Effector memory CD8-positive, alpha-beta T cell (primary cell): ENCODE measurements around the gene PFDN5.
"Not testable (repeated sequence)": the region's sequence is repeated elsewhere in the genome, so short reads cannot be mapped to it uniquely, and the experiment has no call there.

Experiments used
- ATAC-seq: fragments of 150-1000 bp; cut with Tn5 transposase; replicated peaks from 2 replicates; pipeline ENCODE4 v1.10.0; 2021; ENCODE audit warnings: mild to moderate bottlenecking, moderate library complexity
- DNase-seq, 3 experiments: peaks; one replicate each; pipeline ENCODE4 v3.0.0; 2021
- H3K27ac Mint-ChIP-seq, 2 donors: one replicate each; pipeline ENCODE4 v1.8.0; 2022; ENCODE audit warnings: mild to moderate bottlenecking in 2 of 2, mixed read lengths in 2 of 2, moderate library complexity in 2 of 2
- H3K27me3 Mint-ChIP-seq, 2 donors: one replicate each; pipeline ENCODE4 v1.8.0; 2022; ENCODE audit warnings: mixed read lengths in 2 of 2
- H3K36me3 Mint-ChIP-seq: one replicate; pipeline ENCODE4 v1.8.0; 2022; ENCODE audit warnings: mild to moderate bottlenecking, moderate library complexity, mixed read lengths; ENCODE audit not compliant: insufficient read depth
- H3K4me1 Mint-ChIP-seq, 2 donors: one replicate each; pipeline ENCODE4 v1.8.0; 2022; ENCODE audit warnings: low read depth in 2 of 2, mixed read lengths in 2 of 2
- H3K4me3 Mint-ChIP-seq, 2 donors: one replicate each; pipeline ENCODE4 v1.8.0; 2022; ENCODE audit warnings: mild to moderate bottlenecking in 2 of 2, mixed read lengths in 2 of 2, moderate library complexity in 2 of 2
- H3K9me3 Mint-ChIP-seq, 2 donors: one replicate each; pipeline ENCODE4 v1.8.0; 2022; ENCODE audit warnings: mixed read lengths in 2 of 2

PFDN5 gene

DNA sequence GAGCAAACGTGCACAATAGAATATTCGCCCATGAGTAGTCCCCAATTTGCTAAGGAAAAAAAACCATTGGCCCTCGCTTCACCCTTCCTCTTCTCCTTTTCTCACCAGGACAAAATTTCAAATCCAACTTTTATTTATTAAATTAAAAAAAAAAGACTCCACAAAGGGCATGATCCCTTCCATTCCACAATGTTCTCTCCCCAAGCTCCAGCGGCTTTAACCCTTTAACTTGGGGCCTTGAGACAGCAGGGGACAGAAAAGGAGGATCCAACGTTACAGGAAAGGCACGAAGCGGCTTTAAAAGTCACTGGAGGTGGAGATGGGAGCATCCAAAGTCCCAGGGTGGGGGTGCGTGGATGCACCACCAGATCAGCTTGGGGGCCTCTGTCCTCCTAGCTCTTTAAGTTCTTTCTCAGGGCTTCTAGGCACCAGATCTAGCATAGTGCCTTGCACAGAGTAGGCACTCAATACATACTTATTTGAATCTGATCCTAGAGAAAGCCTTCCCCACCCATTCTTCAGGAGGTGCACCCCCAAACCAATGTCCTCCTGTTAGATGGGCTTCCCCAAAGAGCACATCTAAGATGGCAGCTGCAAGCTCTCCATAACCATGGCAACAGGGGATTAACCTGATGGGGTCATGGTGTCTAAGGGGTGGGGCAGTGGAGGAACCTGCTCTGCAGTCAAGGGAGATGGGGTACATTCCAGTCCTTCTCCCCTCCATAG lies 31.3 kb downstream of the PFDN5 start:
- DNase-seq = no peak
- H3K4me1 Mint-ChIP-seq = peaks cover 13 to 16% of the 10 kb centered on the region in 2 donors
- no peak for ATAC-seq
- H3K4me3 Mint-ChIP-seq = peak overlapping the region; percentile 66 to 87
- H3K9me3 Mint-ChIP-seq = no peaks in the 10 kb centered on the region
- H3K36me3 Mint-ChIP-seq = peaks cover 14% of the 10 kb centered on the region
- H3K27me3 Mint-ChIP-seq = peaks cover 0 to 34% of the 10 kb centered on the region in 2 donors
- H3K27ac Mint-ChIP-seq = peak overlapping the region in 1 of 2 donors; percentile 51

DNA sequence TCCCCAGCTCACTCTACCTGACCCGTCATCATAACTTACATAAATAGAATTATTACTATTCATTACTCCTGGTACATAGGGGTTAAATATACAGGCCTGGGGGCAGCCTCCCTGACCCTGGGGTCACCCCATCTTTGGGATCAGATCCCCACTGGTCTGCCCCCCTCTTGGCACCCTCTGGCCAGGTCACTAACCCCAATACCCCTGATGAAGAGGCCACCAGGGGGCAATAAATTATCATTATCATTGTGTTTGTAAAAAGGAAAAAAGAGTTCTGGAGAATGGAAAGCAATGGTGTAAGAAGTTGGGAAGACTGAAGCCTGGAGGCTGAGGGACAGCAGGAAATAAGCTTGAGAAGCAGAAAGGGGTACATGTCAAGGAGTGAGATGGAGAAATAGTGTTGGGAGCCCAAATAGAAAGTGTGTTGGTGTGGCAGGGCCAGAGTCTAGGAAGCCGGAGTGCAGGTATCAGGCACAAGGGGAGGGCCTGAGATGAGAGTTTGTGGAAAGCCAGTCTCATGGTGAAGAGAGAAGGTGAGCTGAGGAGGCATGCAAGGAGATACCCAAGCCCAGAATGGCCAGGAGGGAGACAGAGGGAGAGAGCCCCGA lies 32.2 kb downstream of the PFDN5 start:
- Mint-ChIP-seq H3K36me3 (peaks cover 11% of the 10 kb centered on the region), H3K27me3 (peaks cover 4 to 43% of the 10 kb centered on the region in 2 donors), H3K4me1 (peaks cover 11 to 15% of the 10 kb centered on the region in 2 donors), H3K27ac (no peak overlapping the region), H3K4me3 (no peak overlapping the region), H3K9me3 (no peaks in the 10 kb centered on the region)
- ATAC-seq (no peak), DNase-seq (no peak)

DNA sequence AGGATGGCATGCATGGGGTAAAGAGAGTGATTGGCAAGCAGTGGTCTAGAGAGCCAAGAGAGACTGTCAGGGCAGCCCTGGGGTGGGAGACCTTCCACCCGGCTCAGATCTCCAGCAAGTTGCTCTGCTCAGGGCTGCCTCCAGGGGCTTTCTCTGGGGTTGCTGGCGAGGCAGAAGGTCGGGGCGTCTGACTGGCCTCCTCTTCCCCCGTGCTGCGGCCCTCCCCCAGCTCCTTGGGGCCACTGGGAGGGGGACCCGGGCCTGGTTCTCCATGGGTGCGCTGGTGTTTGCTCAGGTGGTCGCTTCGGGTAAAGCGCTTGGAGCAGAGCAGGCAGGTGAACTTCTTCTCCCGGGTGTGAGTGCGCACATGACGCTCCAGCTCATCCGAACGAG lies 32.7 kb downstream of the PFDN5 start:
- peaks cover 4 to 47% of the 10 kb centered on the region in 2 donors for H3K27me3 Mint-ChIP-seq

GRCh38 chr12:53330671-53331070 lies 35.3 kb downstream of the PFDN5 start:
- H3K9me3 Mint-ChIP-seq = no peaks in the 10 kb centered on the region
- H3K4me1 Mint-ChIP-seq = no peaks in the 10 kb centered on the region
- DNase-seq (no peak), ATAC-seq (no peak)
- no peak overlapping the region for H3K4me3 Mint-ChIP-seq
- no peak overlapping the region for H3K27ac Mint-ChIP-seq
- H3K36me3 Mint-ChIP-seq = no peaks in the 10 kb centered on the region
- H3K27me3 Mint-ChIP-seq = peaks cover 10 to 73% of the 10 kb centered on the region in 2 donors

More for the DNA sequence above, 32.7 kb downstream of the PFDN5 start:
- no peak for ATAC-seq
- Mint-ChIP-seq H3K4me1 (peaks cover 9 to 12% of the 10 kb centered on the region in 2 donors), H3K27ac (no peak overlapping the region), H3K9me3 (no peaks in the 10 kb centered on the region), H3K4me3 (no peak overlapping the region), H3K36me3 (peaks cover 9% of the 10 kb centered on the region)
- no peak for DNase-seq

DNA sequence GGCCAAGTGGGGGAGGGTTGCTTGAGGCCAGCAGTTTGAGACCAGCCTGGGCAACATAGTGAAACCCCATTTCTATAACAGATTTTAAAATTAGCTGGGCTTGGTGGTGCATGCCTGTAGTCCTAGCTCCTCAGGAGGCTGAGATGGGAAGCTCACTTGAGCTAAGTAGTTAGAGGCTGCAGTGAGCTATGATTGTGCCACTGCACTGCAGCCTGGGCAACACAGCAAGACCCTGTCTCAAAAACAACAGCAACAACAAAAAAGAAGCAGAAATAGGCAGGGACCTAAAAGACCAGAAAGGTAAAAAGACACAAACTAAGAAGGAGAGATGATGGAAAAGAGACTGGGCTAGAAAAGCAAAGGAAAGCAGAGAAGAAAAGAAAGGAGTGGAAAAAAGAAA lies 37.0 kb downstream of the PFDN5 start:
- H3K4me1 Mint-ChIP-seq, ATAC-seq, H3K4me3 Mint-ChIP-seq, DNase-seq, H3K36me3 Mint-ChIP-seq, H3K9me3 Mint-ChIP-seq, H3K27ac Mint-ChIP-seq: not testable (repeated sequence)
- peaks cover 20 to 88% of the 10 kb centered on the region in 2 donors for H3K27me3 Mint-ChIP-seq

GRCh38 chr12:53332744-53333143 lies 37.4 kb downstream of the PFDN5 start:
- Mint-ChIP-seq H3K27me3 (peaks cover 24 to 88% of the 10 kb centered on the region in 2 donors), H3K36me3 (no peaks in the 10 kb centered on the region), H3K4me3 (no peak overlapping the region), H3K4me1 (peaks cover under 1 to 4% of the 10 kb centered on the region in 2 donors), H3K9me3 (no peaks in the 10 kb centered on the region), H3K27ac (no peak overlapping the region)
- DNase-seq (no peak), ATAC-seq (no peak)

DNA sequence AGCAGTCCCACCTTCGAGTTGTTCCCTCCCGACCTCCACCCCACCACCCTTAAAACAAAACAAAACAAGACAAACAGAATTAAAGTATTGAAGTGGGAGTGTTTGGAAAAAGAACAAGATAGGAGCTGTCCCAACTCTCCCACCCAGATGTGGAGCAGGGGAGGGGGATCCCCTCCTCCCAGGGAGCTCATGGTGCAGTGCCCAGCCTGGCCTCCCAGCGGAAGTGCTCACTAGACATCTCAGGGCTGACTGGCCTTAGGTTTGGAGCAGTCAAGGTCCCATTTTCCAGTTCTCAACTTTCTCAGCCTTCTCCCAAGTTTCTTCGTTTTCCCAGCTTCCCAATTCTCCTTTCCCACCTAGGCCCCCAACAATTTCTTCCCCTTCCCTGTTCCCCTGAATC lies 37.9 kb downstream of the PFDN5 start:
- Mint-ChIP-seq H3K27me3 (peaks cover 29 to 89% of the 10 kb centered on the region in 2 donors), H3K9me3 (no peaks in the 10 kb centered on the region)

GRCh38 chr12:53333845-53334244 lies 38.5 kb downstream of the PFDN5 start:
- H3K36me3 Mint-ChIP-seq = no peaks in the 10 kb centered on the region
- ATAC-seq = no peak
- no peak overlapping the region for H3K4me3 Mint-ChIP-seq
- peaks cover 32 to 89% of the 10 kb centered on the region in 2 donors for H3K27me3 Mint-ChIP-seq
- H3K4me1 Mint-ChIP-seq = peaks cover 5 to 12% of the 10 kb centered on the region in 2 donors
- no peak for DNase-seq
- H3K9me3 Mint-ChIP-seq = no peaks in the 10 kb centered on the region
- H3K27ac Mint-ChIP-seq = peak overlapping the region in 1 of 2 donors; percentile 15

More for the DNA sequence above, 37.9 kb downstream of the PFDN5 start:
- H3K4me3 Mint-ChIP-seq = no peak overlapping the region
- DNase-seq (no peak), ATAC-seq (no peak)
- no peaks in the 10 kb centered on the region for H3K36me3 Mint-ChIP-seq
- H3K4me1 Mint-ChIP-seq = peaks cover 4 to 9% of the 10 kb centered on the region in 2 donors
- H3K27ac Mint-ChIP-seq = no peak overlapping the region

DNA sequence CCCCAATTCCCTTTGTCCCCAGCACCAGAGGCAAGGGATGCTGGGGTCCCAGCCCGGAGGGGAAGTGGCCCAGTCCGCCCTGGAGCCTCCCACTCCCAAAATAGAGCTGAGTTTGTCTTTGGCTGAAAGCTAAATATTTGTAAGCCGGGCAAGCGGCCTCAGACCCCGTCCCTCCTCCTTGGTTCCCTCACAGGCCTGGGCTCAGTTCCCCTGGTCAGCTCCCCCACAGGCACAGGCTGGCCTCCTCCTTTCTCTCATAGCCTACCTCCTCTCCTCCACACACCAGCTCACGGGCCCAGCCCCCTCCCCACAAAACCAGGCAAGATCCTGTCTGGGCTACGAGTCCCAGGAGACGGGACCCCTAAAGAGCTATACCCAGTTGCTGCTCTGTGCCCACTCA lies 39.5 kb downstream of the PFDN5 start:
- ATAC-seq (no peak), DNase-seq (no peak)
- H3K36me3 Mint-ChIP-seq = no peaks in the 10 kb centered on the region
- peaks cover 5 to 12% of the 10 kb centered on the region in 2 donors for H3K4me1 Mint-ChIP-seq
- H3K9me3 Mint-ChIP-seq = no peaks in the 10 kb centered on the region
- H3K27me3 Mint-ChIP-seq = peaks cover 32 to 84% of the 10 kb centered on the region in 2 donors
- H3K4me3 Mint-ChIP-seq = no peak overlapping the region
- H3K27ac Mint-ChIP-seq = peak overlapping the region in 1 of 2 donors; percentile 18

DNA sequence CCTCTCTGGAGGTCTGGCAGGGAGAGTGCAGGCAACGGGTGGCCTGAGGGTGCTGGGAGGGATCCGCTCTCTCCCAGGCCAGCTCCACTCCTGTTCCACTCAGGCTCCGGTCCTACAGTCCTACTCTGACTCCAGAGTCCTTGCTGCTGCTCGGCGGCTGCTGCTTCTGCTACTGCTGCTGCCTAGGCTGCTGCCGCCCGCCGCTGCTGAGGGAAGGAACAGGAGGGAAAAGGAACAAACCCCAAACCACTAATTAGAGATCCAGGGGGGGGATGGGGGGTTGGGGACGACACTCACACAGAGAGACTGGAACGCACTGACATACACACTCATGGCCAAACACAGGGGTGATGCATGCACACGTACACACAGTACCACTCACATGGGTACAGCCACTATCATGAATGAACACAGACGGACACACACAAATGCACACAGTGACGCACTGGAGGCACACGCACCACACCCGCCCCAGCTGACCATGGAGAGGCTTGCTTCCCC lies 40.9 kb downstream of the PFDN5 start, which contains the start of gene SP7:
Gene SP7, minus strand, starts transcription at position 174 of the 501 bp plus-strand sequence. CDS start 708 bp downstream, outside the sequence.
- Mint-ChIP-seq H3K36me3 (no peaks in the 10 kb centered on the region), H3K27me3 (peaks cover 37 to 88% of the 10 kb centered on the region in 2 donors), H3K27ac (peak within 1 kb of the TSS in 1 of 2 donors; percentile 18), H3K9me3 (no peaks in the 10 kb centered on the region), H3K4me3 (no peak within 1 kb of the TSS), H3K4me1 (peaks cover 5 to 12% of the 10 kb centered on the region in 2 donors)
- peak; percentile 17 for ATAC-seq
- DNase-seq = no peak

DNA sequence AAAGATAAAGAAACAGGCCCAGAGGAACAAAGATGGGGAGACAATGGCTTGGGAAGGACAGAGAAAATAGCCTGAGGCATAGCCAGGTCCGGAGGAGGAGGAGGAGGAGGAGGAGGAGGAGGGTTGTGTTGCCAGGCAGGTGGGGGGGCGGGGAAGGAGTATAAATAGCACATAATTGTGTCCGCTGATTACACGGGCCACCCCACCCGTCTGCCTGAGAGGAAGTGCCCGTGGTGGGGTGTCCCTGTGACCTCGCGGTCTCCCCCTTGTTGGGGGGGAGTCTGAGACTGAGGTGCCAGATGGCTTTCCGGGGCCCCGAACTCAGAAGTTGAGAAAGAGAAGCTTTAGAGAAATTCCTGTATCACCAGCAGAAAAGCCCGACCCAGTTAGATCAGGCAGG lies 42.7 kb downstream of the PFDN5 start:
- no peaks in the 10 kb centered on the region for H3K9me3 Mint-ChIP-seq
- H3K27me3 Mint-ChIP-seq = peaks cover 33 to 73% of the 10 kb centered on the region in 2 donors
- H3K4me3 Mint-ChIP-seq = peak overlapping the region in 1 of 2 donors; percentile 70
- peaks cover 5 to 12% of the 10 kb centered on the region in 2 donors for H3K4me1 Mint-ChIP-seq
- no peaks in the 10 kb centered on the region for H3K36me3 Mint-ChIP-seq
- ATAC-seq (peak; percentile 57), DNase-seq (peak in 1 of 3 experiments; percentile 42)
- H3K27ac Mint-ChIP-seq = peak overlapping the region; percentile 38 to 87

DNA sequence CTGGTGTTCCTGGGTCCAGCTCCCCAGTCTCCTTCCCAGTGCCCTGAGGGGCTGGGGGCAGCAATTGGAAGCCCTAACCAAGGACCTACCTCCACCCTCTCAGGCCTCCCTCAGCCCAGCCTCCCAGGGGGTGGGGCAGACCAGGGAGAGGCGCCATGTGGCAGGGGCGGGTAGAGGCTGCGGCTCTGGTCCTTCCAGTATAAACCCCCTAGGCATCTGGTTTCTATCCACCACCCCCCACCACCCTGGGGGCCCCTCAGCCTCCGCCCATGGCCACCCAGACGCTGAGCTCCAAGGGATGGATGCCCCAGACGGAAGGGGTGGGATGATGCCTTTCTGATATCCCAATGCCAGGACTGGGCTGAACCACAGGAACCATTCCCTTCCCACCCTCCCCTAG lies 43.6 kb downstream of the PFDN5 start:
- H3K36me3 Mint-ChIP-seq = no peaks in the 10 kb centered on the region

DNA sequence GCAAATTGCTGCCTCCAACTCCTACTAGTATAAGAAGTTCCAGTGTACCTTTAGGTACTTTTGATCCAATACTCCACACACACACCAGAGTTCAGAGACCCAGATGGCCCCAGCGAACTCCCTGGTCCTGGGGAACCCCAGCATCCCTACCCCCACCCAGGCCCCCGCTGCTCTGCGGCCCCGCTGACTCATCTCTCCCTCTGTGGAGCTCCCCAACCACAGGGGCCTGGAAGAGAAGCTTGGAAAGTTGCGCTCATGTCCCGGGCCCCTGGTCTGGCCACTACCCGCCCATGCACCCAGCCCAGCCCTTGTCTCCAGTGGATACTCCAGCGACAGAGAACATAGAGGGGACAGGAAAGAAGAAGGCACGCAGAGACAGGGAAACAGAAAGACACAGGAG lies 45.1 kb downstream of the PFDN5 start:
- Mint-ChIP-seq H3K9me3 (no peaks in the 10 kb centered on the region), H3K36me3 (no peaks in the 10 kb centered on the region), H3K27ac (no peak overlapping the region), H3K4me3 (no peak overlapping the region), H3K27me3 (peaks cover 27 to 49% of the 10 kb centered on the region in 2 donors), H3K4me1 (peaks cover 14 to 29% of the 10 kb centered on the region in 2 donors)
- ATAC-seq (no peak), DNase-seq (no peak)

More for the DNA sequence above, 43.6 kb downstream of the PFDN5 start:
- Mint-ChIP-seq H3K4me1 (peaks cover 5 to 18% of the 10 kb centered on the region in 2 donors), H3K9me3 (no peaks in the 10 kb centered on the region), H3K27ac (no peak overlapping the region), H3K27me3 (peaks cover 33 to 64% of the 10 kb centered on the region in 2 donors), H3K4me3 (no peak overlapping the region)
- no peak for DNase-seq
- no peak for ATAC-seq
